SK-N-SH treated with all-trans-retinoic acid at 6 μM for 48 hours (cell line): Measurements from ENCODE around the gene SLC26A1.

Experiments used
- ATAC-seq: fragments of 200-7000 bp; cut with Tn5 transposase; 3 replicates; pipeline ENCODE4 v1.9.1; 2020; ENCODE audit warnings: mild to moderate bottlenecking, moderate library complexity
- ARNTL ChIP-seq: fragments of 450-650 bp; formaldehyde crosslinking; IDR thresholded peaks from 2 replicates; pipeline ENCODE4 v1.5.0; 2020; ENCODE audit warnings: low read depth, mild to moderate bottlenecking, moderate library complexity, borderline replicate concordance
- BACH2 ChIP-seq: fragments of 250-450 bp; sonication (Bioruptor Pico); IDR thresholded peaks from 2 replicates; pipeline ENCODE4 v1.9.0; 2021; ENCODE audit warnings: mild to moderate bottlenecking, borderline replicate concordance
- CSDC2 ChIP-seq: fragments of 250-450 bp; sonication (Bioruptor Pico); IDR thresholded peaks from 2 replicates; pipeline ENCODE4 v1.5.0; 2020; ENCODE audit warnings: mild to moderate bottlenecking, moderate library complexity
- ESRRG ChIP-seq: fragments of 250-450 bp; sonication (Bioruptor Pico); IDR thresholded peaks from 2 replicates; pipeline ENCODE4 v1.6.1; 2021; ENCODE audit warnings: mild to moderate bottlenecking
- GLIS3 ChIP-seq: fragments of 250-450 bp; sonication (Bioruptor Pico); IDR thresholded peaks from 2 replicates; pipeline ENCODE4 v1.5.0; 2020; ENCODE audit warnings: mild to moderate bottlenecking, moderate library complexity
- ISL1 ChIP-seq: fragments of 250-450 bp; sonication (Bioruptor Pico); IDR thresholded peaks from 2 replicates; pipeline ENCODE4 v2.1.2; 2022; ENCODE audit warnings: mild to moderate bottlenecking, moderate library complexity
- OSR1 ChIP-seq: fragments of 250-450 bp; sonication (Bioruptor Pico); IDR thresholded peaks from 2 replicates; pipeline ENCODE4 v1.8.0; 2022; ENCODE audit warnings: moderate library complexity, mild to moderate bottlenecking, inconsistent platforms
- PPARA ChIP-seq: fragments of 250-450 bp; sonication (Bioruptor Pico); IDR thresholded peaks from 2 replicates; pipeline ENCODE4 v1.5.0; 2020; ENCODE audit warnings: mild to moderate bottlenecking, borderline replicate concordance
- RARB ChIP-seq: fragments of 250-450 bp; sonication (Bioruptor Pico); IDR thresholded peaks from 2 replicates; pipeline ENCODE4 v1.8.0; 2021; ENCODE audit warnings: mild to moderate bottlenecking, moderate library complexity
- SNAI2 ChIP-seq: fragments of 250-450 bp; sonication (Bioruptor Pico); IDR thresholded peaks from 2 replicates; pipeline ENCODE4 v1.5.0; 2020; ENCODE audit warnings: mild to moderate bottlenecking, moderate library complexity
- TCF4 ChIP-seq: fragments of 250-450 bp; sonication (Bioruptor Pico); IDR thresholded peaks from 2 replicates; pipeline ENCODE4 v1.8.0; 2021; ENCODE audit warnings: mild to moderate bottlenecking, moderate library complexity, borderline replicate concordance
- TOX ChIP-seq: fragments of 250-450 bp; sonication (Bioruptor Pico); IDR thresholded peaks from 2 replicates; pipeline ENCODE4 v1.8.0; 2021; ENCODE audit warnings: mild to moderate bottlenecking, moderate library complexity, borderline replicate concordance
- ZC3H10 ChIP-seq: fragments of 250-450 bp; sonication (Bioruptor Pico); IDR thresholded peaks from 2 replicates; pipeline ENCODE4 v1.5.1; 2021; ENCODE audit warnings: mild to moderate bottlenecking, moderate library complexity
- ZFP3 ChIP-seq: fragments of 250-450 bp; sonication (Bioruptor Pico); IDR thresholded peaks from 2 replicates; pipeline ENCODE4 v1.5.0; 2020; ENCODE audit warnings: mild to moderate bottlenecking, moderate library complexity
- ZFP30 ChIP-seq: fragments of 450-650 bp; formaldehyde crosslinking; IDR thresholded peaks from 2 replicates; pipeline ENCODE4 v1.5.0; 2022; ENCODE audit warnings: mild to moderate bottlenecking, moderate library complexity
- ZNF565 ChIP-seq: fragments of 450-650 bp; formaldehyde crosslinking; conservative IDR thresholded peaks from 2 replicates; pipeline ENCODE4 v1.5.0; 2020; ENCODE audit warnings: low read depth, mild to moderate bottlenecking, moderate library complexity
- ZNF8 ChIP-seq: fragments of 450-650 bp; formaldehyde crosslinking; IDR thresholded peaks from 2 replicates; pipeline ENCODE4 v1.5.0; 2020; ENCODE audit warnings: mild to moderate bottlenecking, moderate library complexity
- TF ChIP-seq, protein P1 (sequence below): fragments of 250-450 bp; sonication (Bioruptor Pico); IDR thresholded peaks from 2 replicates; pipeline ENCODE4 v1.8.0; 2021; ENCODE audit warnings: low read depth, mild to moderate bottlenecking, moderate library complexity, borderline replicate concordance
- TF ChIP-seq, protein P2 (sequence below): fragments of 250-450 bp; sonication (Bioruptor Pico); IDR thresholded peaks from 2 replicates; pipeline ENCODE4 v1.5.0; 2020; ENCODE audit warnings: mild to moderate bottlenecking, moderate library complexity
- TF ChIP-seq, protein P3 (sequence below): fragments of 250-450 bp; sonication (Bioruptor Pico); IDR thresholded peaks from 2 replicates; pipeline ENCODE4 v1.5.1; 2020; ENCODE audit warnings: low read depth, mild to moderate bottlenecking, moderate library complexity
- TF ChIP-seq, protein P4 (sequence below): fragments of 250-450 bp; sonication (Bioruptor Pico); IDR thresholded peaks from 2 replicates; pipeline ENCODE4 v1.5.1; 2021; ENCODE audit warnings: mild to moderate bottlenecking, moderate library complexity

SLC26A1 gene

DNA sequence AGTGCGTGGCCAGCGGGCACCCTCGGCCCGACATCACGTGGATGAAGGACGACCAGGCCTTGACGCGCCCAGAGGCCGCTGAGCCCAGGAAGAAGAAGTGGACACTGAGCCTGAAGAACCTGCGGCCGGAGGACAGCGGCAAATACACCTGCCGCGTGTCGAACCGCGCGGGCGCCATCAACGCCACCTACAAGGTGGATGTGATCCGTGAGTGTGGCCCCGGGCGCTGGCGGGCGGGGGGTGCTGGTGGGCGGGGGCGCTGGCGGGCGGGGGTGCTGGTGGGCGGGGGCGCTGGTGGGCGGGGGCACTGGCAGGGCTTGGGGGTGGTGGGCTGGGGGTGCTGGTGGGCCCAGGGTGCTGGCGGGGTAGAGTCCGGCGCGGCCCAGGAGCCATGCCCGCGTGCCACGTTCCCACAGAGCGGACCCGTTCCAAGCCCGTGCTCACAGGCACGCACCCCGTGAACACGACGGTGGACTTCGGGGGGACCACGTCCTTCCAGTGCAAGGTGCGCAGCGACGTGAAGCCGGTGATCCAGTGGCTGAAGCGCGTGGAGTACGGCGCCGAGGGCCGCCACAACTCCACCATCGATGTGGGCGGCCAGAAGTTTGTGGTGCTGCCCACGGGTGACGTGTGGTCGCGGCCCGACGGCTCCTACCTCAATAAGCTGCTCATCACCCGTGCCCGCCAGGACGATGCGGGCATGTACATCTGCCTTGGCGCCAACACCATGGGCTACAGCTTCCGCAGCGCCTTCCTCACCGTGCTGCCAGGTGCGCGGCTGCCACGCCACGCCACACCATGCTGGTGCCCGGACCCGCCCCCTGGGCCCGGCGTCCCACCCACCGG, 30.9 kb upstream of the SLC26A1 start:
- no peak for ATAC-seq
- TF ChIP-seq ZFP3 (CRISPR knock-in tag) (no peak), TOX (CRISPR knock-in tag) (no peak), ZNF565 (CRISPR knock-in tag) (no peak), ZFP30 (CRISPR knock-in tag) (no peak), GLIS3 (CRISPR knock-in tag) (no peak), OSR1 (CRISPR knock-in tag) (no peak)
- TF ChIP-seq, protein P1, sequence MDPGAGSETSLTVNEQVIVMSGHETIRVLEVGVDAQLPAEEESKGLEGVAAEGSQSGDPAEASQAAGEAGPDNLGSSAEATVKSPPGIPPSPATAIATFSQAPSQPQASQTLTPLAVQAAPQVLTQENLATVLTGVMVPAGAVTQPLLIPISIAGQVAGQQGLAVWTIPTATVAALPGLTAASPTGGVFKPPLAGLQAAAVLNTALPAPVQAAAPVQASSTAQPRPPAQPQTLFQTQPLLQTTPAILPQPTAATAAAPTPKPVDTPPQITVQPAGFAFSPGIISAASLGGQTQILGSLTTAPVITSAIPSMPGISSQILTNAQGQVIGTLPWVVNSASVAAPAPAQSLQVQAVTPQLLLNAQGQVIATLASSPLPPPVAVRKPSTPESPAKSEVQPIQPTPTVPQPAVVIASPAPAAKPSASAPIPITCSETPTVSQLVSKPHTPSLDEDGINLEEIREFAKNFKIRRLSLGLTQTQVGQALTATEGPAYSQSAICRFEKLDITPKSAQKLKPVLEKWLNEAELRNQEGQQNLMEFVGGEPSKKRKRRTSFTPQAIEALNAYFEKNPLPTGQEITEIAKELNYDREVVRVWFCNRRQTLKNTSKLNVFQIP, result no peak

DNA sequence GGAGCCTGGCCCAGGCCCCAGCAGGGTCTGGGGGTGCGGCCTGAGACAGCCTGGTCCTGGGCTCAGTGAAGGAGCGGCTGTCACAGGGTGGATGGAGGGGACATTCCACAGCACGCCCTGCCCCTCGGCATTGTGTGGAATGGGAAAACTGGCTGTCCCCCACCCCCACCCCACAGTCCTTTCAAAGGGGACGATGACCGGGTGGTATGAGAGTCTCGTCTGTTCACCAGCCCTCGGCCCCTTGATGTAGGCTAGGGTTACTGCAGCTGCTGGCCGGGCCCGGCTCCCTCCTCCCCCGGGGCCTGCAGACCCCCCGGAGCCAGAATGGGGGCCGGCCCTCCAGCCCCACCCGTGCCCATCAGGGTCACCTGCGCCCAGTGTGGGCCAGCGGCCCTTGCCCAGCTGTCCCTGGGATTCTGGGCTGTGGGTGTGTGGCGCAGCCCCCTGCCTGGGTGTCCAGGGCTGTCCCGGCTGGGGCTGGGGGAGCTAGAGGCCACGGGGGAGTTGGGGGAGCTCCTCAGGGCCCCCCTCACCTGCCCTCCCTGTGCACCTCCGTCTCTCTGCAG, 30.0 kb upstream of the SLC26A1 start:
- TF ChIP-seq GLIS3 (CRISPR knock-in tag), result no peak
- no peak for TF ChIP-seq TCF4 (CRISPR knock-in tag)

DNA sequence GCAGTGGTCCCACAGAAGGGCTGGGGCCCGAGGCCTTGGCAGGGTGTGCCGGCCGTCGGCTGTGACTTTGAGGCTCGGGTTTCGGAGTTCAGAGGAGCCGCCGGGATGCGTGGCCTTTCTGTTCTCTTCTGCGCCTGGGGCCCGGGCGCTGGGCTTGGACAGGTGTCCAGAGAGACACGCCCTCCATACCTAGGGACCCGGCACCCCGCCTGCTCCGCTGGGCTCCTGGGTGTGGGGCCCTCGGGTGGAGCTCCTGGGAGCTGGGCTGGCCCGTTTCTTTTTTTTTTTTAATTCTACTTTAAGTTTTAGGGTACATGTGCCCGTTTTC, 29.5 kb upstream of the SLC26A1 start:
- TF ChIP-seq BACH2 (CRISPR knock-in tag), result no peak
- TF ChIP-seq, protein P1, result no peak
- TF ChIP-seq CSDC2 (CRISPR knock-in tag), result no peak
- TF ChIP-seq ZFP3 (CRISPR knock-in tag), result no peak
- no peak for TF ChIP-seq ZC3H10 (CRISPR knock-in tag)
- TF ChIP-seq SNAI2, result no peak
- TF ChIP-seq PPARA (CRISPR knock-in tag), result no peak
- no peak for TF ChIP-seq ARNTL (CRISPR knock-in tag)
- TF ChIP-seq, protein P2, sequence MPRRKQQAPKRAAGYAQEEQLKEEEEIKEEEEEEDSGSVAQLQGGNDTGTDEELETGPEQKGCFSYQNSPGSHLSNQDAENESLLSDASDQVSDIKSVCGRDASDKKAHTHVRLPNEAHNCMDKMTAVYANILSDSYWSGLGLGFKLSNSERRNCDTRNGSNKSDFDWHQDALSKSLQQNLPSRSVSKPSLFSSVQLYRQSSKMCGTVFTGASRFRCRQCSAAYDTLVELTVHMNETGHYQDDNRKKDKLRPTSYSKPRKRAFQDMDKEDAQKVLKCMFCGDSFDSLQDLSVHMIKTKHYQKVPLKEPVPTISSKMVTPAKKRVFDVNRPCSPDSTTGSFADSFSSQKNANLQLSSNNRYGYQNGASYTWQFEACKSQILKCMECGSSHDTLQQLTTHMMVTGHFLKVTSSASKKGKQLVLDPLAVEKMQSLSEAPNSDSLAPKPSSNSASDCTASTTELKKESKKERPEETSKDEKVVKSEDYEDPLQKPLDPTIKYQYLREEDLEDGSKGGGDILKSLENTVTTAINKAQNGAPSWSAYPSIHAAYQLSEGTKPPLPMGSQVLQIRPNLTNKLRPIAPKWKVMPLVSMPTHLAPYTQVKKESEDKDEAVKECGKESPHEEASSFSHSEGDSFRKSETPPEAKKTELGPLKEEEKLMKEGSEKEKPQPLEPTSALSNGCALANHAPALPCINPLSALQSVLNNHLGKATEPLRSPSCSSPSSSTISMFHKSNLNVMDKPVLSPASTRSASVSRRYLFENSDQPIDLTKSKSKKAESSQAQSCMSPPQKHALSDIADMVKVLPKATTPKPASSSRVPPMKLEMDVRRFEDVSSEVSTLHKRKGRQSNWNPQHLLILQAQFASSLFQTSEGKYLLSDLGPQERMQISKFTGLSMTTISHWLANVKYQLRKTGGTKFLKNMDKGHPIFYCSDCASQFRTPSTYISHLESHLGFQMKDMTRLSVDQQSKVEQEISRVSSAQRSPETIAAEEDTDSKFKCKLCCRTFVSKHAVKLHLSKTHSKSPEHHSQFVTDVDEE, result no peak
- TF ChIP-seq TCF4 (CRISPR knock-in tag), result no peak
- TF ChIP-seq, protein P3, sequence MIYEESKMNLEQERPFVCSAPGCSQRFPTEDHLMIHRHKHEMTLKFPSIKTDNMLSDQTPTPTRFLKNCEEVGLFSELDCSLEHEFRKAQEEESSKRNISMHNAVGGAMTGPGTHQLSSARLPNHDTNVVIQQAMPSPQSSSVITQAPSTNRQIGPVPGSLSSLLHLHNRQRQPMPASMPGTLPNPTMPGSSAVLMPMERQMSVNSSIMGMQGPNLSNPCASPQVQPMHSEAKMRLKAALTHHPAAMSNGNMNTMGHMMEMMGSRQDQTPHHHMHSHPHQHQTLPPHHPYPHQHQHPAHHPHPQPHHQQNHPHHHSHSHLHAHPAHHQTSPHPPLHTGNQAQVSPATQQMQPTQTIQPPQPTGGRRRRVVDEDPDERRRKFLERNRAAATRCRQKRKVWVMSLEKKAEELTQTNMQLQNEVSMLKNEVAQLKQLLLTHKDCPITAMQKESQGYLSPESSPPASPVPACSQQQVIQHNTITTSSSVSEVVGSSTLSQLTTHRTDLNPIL (CRISPR knock-in tag), result no peak
- ATAC-seq, result no peak

More for the DNA sequence above, 30.0 kb upstream of the SLC26A1 start:
- ATAC-seq, result no peak

DNA sequence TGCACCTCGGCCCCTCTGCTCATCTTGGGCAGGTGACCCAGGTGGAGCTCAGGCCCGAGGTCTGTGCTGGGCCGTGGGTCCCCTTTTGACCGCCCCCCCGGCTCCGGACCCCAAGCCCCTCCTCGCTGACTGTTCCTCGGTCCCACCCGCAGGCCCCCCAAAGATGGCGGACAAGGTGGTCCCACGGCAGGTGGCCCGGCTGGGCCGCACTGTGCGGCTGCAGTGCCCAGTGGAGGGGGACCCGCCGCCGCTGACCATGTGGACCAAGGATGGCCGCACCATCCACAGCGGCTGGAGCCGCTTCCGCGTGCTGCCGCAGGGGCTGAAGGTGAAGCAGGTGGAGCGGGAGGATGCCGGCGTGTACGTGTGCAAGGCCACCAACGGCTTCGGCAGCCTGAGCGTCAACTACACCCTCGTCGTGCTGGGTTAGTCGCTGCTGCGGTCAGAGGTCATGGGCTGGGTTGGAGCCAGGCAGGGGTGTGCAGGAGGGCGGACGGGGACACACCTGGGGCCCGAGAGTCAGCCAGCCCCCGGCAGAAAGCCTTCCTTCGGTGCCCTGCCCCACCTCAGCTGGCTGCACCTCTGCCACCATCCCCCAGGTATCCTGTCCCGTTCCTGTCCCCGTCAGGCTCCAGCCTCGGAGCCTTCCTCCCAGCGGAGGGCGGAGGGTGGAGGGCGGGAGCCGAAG, 29.0 kb upstream of the SLC26A1 start:
- no peak for ATAC-seq
- TF ChIP-seq BACH2 (CRISPR knock-in tag), result no peak
- no peak for TF ChIP-seq ZNF8 (CRISPR knock-in tag)
- no peak for TF ChIP-seq OSR1 (CRISPR knock-in tag)
- TF ChIP-seq SNAI2, result no peak
- TF ChIP-seq, protein P1, result no peak
- TF ChIP-seq ZC3H10 (CRISPR knock-in tag), result no peak
- no peak for TF ChIP-seq ESRRG (CRISPR knock-in tag)
- no peak for TF ChIP-seq ZFP30 (CRISPR knock-in tag)
- TF ChIP-seq RARB (CRISPR knock-in tag), result no peak
- no peak for TF ChIP-seq ZNF565 (CRISPR knock-in tag)
- TF ChIP-seq, protein P3 (CRISPR knock-in tag), result no peak
- no peak for TF ChIP-seq PPARA (CRISPR knock-in tag)
- TF ChIP-seq CSDC2 (CRISPR knock-in tag), result no peak
- TF ChIP-seq ISL1 (CRISPR knock-in tag), result no peak
- TF ChIP-seq, protein P4, sequence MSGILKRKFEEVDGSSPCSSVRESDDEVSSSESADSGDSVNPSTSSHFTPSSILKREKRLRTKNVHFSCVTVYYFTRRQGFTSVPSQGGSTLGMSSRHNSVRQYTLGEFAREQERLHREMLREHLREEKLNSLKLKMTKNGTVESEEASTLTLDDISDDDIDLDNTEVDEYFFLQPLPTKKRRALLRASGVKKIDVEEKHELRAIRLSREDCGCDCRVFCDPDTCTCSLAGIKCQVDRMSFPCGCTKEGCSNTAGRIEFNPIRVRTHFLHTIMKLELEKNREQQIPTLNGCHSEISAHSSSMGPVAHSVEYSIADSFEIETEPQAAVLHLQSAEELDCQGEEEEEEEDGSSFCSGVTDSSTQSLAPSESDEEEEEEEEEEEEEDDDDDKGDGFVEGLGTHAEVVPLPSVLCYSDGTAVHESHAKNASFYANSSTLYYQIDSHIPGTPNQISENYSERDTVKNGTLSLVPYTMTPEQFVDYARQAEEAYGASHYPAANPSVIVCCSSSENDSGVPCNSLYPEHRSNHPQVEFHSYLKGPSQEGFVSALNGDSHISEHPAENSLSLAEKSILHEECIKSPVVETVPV, result no peak
- no peak for TF ChIP-seq GLIS3 (CRISPR knock-in tag)
- no peak for TF ChIP-seq TOX (CRISPR knock-in tag)
